ENCODE results near the gene DHX35. TPM values are rescaled to one million over a fixed set of nuclear protein-coding genes. Genes with fewer than 3 reads are reported as not detected.

Gene DHX35
- total and polyA plus RNA-seq, 9 donors: 11.2 to 14.5 (median 12.0) TPM

GRCh38 chr20:39025883-39026282, 63.7 kb downstream of the DHX35 start:
- H3K36me3 ChIP-seq: no peaks in the 10 kb centered on the region
- DNase-seq: no peak
- H3K4me3 ChIP-seq: no peak overlapping the region
- TF ChIP-seq EP300 (IDR thresholded peaks at IDR 0.05) (no peak), CTCF (IDR thresholded peaks at IDR 0.05) (no peak), POLR2A (IDR thresholded peaks at IDR 0.05) (no peak)
- intact Hi-C loops (cut with DNase I): no loop called here
- H3K4me1 ChIP-seq (ENCODE audit: insufficient read depth): no peaks in the 10 kb centered on the region
- WGBS, 3 donors: 96 to 98% (median 96%) methylated on average over 9 of the region's 9 CpGs
- H3K27me3 ChIP-seq: no peaks in the 10 kb centered on the region
- no peaks in the 10 kb centered on the region for H3K9me3 ChIP-seq
- H3K27ac ChIP-seq: no peak overlapping the region

- 71 to 78% (median 76%) methylated on average over 5 of the region's 5 CpGs for WGBS, 3 donors
- TF ChIP-seq CTCF (IDR thresholded peaks at IDR 0.05): no peak
- no peak for TF ChIP-seq EP300 (IDR thresholded peaks at IDR 0.05)
- no peak for TF ChIP-seq POLR2A (IDR thresholded peaks at IDR 0.05)
- intact Hi-C loops (cut with DNase I): no loop called here
- no peak for DNase-seq
- H3K36me3 ChIP-seq: no peaks in the 10 kb centered on the region
- no peak overlapping the region for H3K27ac ChIP-seq
- H3K27me3 ChIP-seq: no peaks in the 10 kb centered on the region
- H3K4me1 ChIP-seq (ENCODE audit: insufficient read depth): no peaks in the 10 kb centered on the region
- H3K4me3 ChIP-seq: no peak overlapping the region
- H3K9me3 ChIP-seq: no peaks in the 10 kb centered on the region
These were observed 67.2 kb downstream of the DHX35 start for GRCh38 chr20:39029364-39029763.

GRCh38 chr20:39032997-39033396, 70.9 kb downstream of the DHX35 start:
- no peaks in the 10 kb centered on the region for H3K36me3 ChIP-seq
- TF ChIP-seq EP300 (IDR thresholded peaks at IDR 0.05): no peak
- TF ChIP-seq CTCF (IDR thresholded peaks at IDR 0.05): no peak
- TF ChIP-seq POLR2A (IDR thresholded peaks at IDR 0.05): no peak
- H3K27ac ChIP-seq: no peak overlapping the region
- no peaks in the 10 kb centered on the region for H3K27me3 ChIP-seq
- WGBS, 3 donors: 90 to 91% (median 91%) methylated on average over 3 of the region's 3 CpGs
- H3K4me3 ChIP-seq: no peak overlapping the region
- no peak for DNase-seq
- intact Hi-C loops (cut with DNase I): no loop called here
- H3K9me3 ChIP-seq: no peaks in the 10 kb centered on the region
- H3K4me1 ChIP-seq (ENCODE audit: insufficient read depth): no peaks in the 10 kb centered on the region

GRCh38 chr20:39036011-39036410, 73.9 kb downstream of the DHX35 start:
- Histone ChIP-seq H3K9me3 (no peaks in the 10 kb centered on the region), H3K36me3 (no peaks in the 10 kb centered on the region), H3K27me3 (no peaks in the 10 kb centered on the region), H3K4me1 (ENCODE audit: insufficient read depth) (no peaks in the 10 kb centered on the region), H3K4me3 (no peak overlapping the region), H3K27ac (no peak overlapping the region)
- no peak for DNase-seq
- 93 to 100% (median 98%) methylated on average over 1 of the region's 1 CpG for WGBS, 3 donors
- intact Hi-C loops (cut with DNase I): no loop called here
- TF ChIP-seq POLR2A (IDR thresholded peaks at IDR 0.05) (no peak), CTCF (IDR thresholded peaks at IDR 0.05) (no peak), EP300 (IDR thresholded peaks at IDR 0.05) (no peak)

- no peak for DNase-seq
- H3K27me3 ChIP-seq: no peaks in the 10 kb centered on the region
- H3K4me1 ChIP-seq (ENCODE audit: insufficient read depth): no peaks in the 10 kb centered on the region
- H3K36me3 ChIP-seq: no peaks in the 10 kb centered on the region
- H3K27ac ChIP-seq: no peak overlapping the region
- TF ChIP-seq POLR2A (IDR thresholded peaks at IDR 0.05): no peak
- TF ChIP-seq EP300 (IDR thresholded peaks at IDR 0.05): no peak
- no peak for TF ChIP-seq CTCF (IDR thresholded peaks at IDR 0.05)
- no peaks in the 10 kb centered on the region for H3K9me3 ChIP-seq
- intact Hi-C loops (cut with DNase I): no loop called here
- 87 to 90% (median 87%) methylated on average over 5 of the region's 5 CpGs for WGBS, 3 donors
- no peak overlapping the region for H3K4me3 ChIP-seq
These were observed 74.7 kb downstream of the DHX35 start for GRCh38 chr20:39036851-39037250.

Data from ovary (tissue), 9 donors.